ENCODE measurements around the gene PARN. TPM values are rescaled to one million over a fixed set of nuclear protein-coding genes. Genes with fewer than 3 reads are reported as not detected.

The PARN gene
- total and polyA plus RNA-seq, 2 of the 4 experiments (the other 2 are of a cell fraction) = 24.6 to 25.1 TPM

- Histone ChIP-seq H2AFZ (replicated peaks; ENCODE audit: low read length, poor library complexity) (no peak overlapping the region), H3K4me3 (ENCODE audit: insufficient read depth, low read depth, low read length) (no peak overlapping the region), H2BK5ac (ENCODE audit: low read depth, low read length, poor library complexity, severe bottlenecking) (no peak overlapping the region), H3K9ac (ENCODE audit: low read depth, low read length) (no peak overlapping the region), H3K27me3 (ENCODE audit: control insufficient read depth, insufficient read depth, low read length) (no peaks in the 10 kb centered on the region), H3K23ac (ENCODE audit: low read depth, low read length) (no peak overlapping the region), H2BK20ac (ENCODE audit: low read depth, low read length) (no peak overlapping the region), H4K91ac (ENCODE audit: insufficient read depth, low read depth, low read length) (no peak overlapping the region), H3K56ac (ENCODE audit: extremely low read depth, insufficient read depth, low read length) (no peak overlapping the region), H3K4ac (ENCODE audit: low read depth, low read length) (no peak overlapping the region), H2AK5ac (ENCODE audit: low read depth, low read length) (no peak overlapping the region), H3K9me3 (ENCODE audit: control insufficient read depth, insufficient read depth, low read length) (no peaks in the 10 kb centered on the region), H4K8ac (ENCODE audit: low read depth in 2 of 2, low read length in 2 of 2) (no peak overlapping the region), H3K79me1 (ENCODE audit: low read depth in 1 of 2, low read length in 2 of 2) (no peaks in the 10 kb centered on the region), H3K9me1 (ENCODE audit: insufficient read depth, low read length) (no peaks in the 10 kb centered on the region), H3K27ac (ENCODE audit: insufficient read depth, low read length) (no peak overlapping the region), H4K20me1 (ENCODE audit: insufficient read depth, low read length) (no peaks in the 10 kb centered on the region), H3K18ac (ENCODE audit: low read depth, low read length) (no peak overlapping the region), H3K14ac (replicated peaks; ENCODE audit: low read depth, low read length) (no peak overlapping the region), H4K5ac (ENCODE audit: low read depth, low read length) (no peak overlapping the region), H3K4me1 (ENCODE audit: control insufficient read depth, insufficient read depth, low read length) (no peaks in the 10 kb centered on the region), H2BK120ac (ENCODE audit: low read depth, low read length) (no peak overlapping the region), H2BK15ac (ENCODE audit: low read depth, low read length) (no peak overlapping the region), H3K4me2 (ENCODE audit: low read depth, low read length) (no peak overlapping the region), H3K36me3 (ENCODE audit: control insufficient read depth, insufficient read depth, low read length) (peaks cover 33% of the 10 kb centered on the region), H2AK9ac (replicated peaks; ENCODE audit: low read depth, low read length, poor library complexity) (no peak overlapping the region)
- intact Hi-C loops (cut with micrococcal nuclease) = no loop called here
- in situ Hi-C loops (cut with MboI; ENCODE audit: low sequenced_read_pairs) = no loop called here
- no TSS peak for BruUV-seq (replicated peaks)
- no peak for DNase-seq
- ChIA-PET POLR2A (ENCODE audit: unreplicated experiment) (no interaction called here), CTCF (no interaction called here)
- TF ChIP-seq MAFK (IDR thresholded peaks at IDR 0.05; ENCODE audit: low read depth, low read length) = no peak
- TF ChIP-seq NFE2L2 (IDR thresholded peaks at IDR 0.05; ENCODE audit: low read depth, low read length) = no peak
- TF ChIP-seq POLR2A (IDR thresholded peaks at IDR 0.05; ENCODE audit: low read depth, low read length) = no peak
- no peak for TF ChIP-seq MXI1 (IDR thresholded peaks at IDR 0.05; ENCODE audit: borderline replicate concordance, low read depth, low read length)
- TF ChIP-seq MAZ (IDR thresholded peaks at IDR 0.05; ENCODE audit: borderline replicate concordance, low read depth, low read length) = no peak
- no peak for TF ChIP-seq USF2 (IDR thresholded peaks at IDR 0.05; ENCODE audit: low read depth, low read length)
- no peak for TF ChIP-seq CTCF (conservative IDR thresholded peaks at IDR 0.05; ENCODE audit: low read depth, low read length)
- TF ChIP-seq SMC3 (IDR thresholded peaks at IDR 0.05; ENCODE audit: low read depth, low read length) = no peak
- TF ChIP-seq RFX5 (IDR thresholded peaks at IDR 0.05; ENCODE audit: low read depth, low read length) = no peak
- no peak for TF ChIP-seq RCOR1 (IDR thresholded peaks at IDR 0.05; ENCODE audit: insufficient replicate concordance, low read length)
- TF ChIP-seq FOS (IDR thresholded peaks at IDR 0.05; ENCODE audit: low read depth, low read length) = no peak
- no peak for TF ChIP-seq CEBPB (IDR thresholded peaks at IDR 0.05; ENCODE audit: low read depth, low read length)
- TF ChIP-seq BHLHE40 (IDR thresholded peaks at IDR 0.05; ENCODE audit: low read depth, low read length) = no peak
- no peak for TF ChIP-seq RAD21 (IDR thresholded peaks at IDR 0.05; ENCODE audit: low read length)
- no peak for TF ChIP-seq CHD1 (IDR thresholded peaks at IDR 0.05; ENCODE audit: low read depth, low read length)
- no peak for TF ChIP-seq ELK1 (IDR thresholded peaks at IDR 0.05; ENCODE audit: borderline replicate concordance, low read depth, low read length)
- dilution Hi-C loops (cut with HindIII; ENCODE audit: low sequenced_read_pairs, unreplicated experiment) = no loop called here
- no CpG with 5 or more reads among the region's 7 CpGs for WGBS, 2 experiments (ENCODE audit: extremely low coverage in 2 of 2, insufficient read length in 1 of 2)
- no peak for ATAC-seq (ENCODE audit: low read depth)
These were observed 11.5 kb downstream of the PARN start for GRCh38 chr16:14618566-14618965.
